ENCODE data around the gene MACF1.

DNA sequence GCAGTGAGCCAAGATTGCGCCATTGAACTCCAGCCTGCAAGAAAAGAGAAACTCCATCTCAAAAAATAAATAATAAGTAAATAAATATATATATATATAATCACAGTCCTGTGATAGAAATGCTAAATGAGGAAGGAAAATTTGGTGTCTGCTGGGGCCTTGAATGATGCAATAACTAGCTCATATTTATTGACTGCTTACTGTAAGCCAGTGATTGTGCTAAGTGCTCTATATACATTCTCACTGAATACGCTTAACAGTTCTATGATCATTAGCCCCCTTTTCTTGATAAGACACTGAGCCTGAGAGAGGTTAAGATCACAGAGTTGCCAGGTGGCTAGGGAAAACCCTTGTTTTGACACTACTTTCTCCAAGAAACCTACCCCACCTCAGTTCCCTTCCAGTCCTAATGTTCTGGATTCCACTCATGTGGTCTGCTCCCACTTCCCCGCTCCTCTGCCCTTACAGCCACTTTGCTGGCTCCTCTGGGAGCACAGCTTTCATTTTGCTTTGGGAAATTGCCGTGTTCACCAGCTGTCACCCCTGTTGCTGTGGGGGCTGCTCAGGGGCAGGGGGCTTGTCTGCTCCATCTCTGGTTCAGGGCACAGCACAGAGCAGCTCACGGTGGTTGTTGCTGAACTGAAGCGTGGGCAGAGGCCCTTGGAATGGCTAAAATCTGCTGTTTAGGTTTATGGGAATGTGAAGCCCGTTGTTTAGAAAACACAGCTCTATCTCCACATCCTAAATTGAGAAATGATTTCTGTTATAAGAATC is 284.5 kb downstream of the MACF1 start:
- TF ChIP-seq, protein P1, sequence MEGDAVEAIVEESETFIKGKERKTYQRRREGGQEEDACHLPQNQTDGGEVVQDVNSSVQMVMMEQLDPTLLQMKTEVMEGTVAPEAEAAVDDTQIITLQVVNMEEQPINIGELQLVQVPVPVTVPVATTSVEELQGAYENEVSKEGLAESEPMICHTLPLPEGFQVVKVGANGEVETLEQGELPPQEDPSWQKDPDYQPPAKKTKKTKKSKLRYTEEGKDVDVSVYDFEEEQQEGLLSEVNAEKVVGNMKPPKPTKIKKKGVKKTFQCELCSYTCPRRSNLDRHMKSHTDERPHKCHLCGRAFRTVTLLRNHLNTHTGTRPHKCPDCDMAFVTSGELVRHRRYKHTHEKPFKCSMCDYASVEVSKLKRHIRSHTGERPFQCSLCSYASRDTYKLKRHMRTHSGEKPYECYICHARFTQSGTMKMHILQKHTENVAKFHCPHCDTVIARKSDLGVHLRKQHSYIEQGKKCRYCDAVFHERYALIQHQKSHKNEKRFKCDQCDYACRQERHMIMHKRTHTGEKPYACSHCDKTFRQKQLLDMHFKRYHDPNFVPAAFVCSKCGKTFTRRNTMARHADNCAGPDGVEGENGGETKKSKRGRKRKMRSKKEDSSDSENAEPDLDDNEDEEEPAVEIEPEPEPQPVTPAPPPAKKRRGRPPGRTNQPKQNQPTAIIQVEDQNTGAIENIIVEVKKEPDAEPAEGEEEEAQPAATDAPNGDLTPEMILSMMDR (IDR thresholded peaks at IDR 0.05) = no peak
- no peak for TF ChIP-seq POLR2A (IDR thresholded peaks at IDR 0.05)
